ENCODE results near the gene MAGEB2.
A peak's percentile ranks its signal among the peaks of the same experiment; 100 is the strongest.
"Not testable (repeated sequence)": the region's sequence is repeated elsewhere in the genome, so short reads cannot be mapped to it uniquely, and the experiment has no call there.

The MAGEB2 gene, protein sequence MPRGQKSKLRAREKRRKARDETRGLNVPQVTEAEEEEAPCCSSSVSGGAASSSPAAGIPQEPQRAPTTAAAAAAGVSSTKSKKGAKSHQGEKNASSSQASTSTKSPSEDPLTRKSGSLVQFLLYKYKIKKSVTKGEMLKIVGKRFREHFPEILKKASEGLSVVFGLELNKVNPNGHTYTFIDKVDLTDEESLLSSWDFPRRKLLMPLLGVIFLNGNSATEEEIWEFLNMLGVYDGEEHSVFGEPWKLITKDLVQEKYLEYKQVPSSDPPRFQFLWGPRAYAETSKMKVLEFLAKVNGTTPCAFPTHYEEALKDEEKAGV

GRCh38 chrX:30215357-30215843, at the start of gene MAGEB2:
MAGEB2 (plus strand) TSS chrX:30215563; CDS start chrX:30218581, 3,018 bp downstream.
- no peak for FAIRE-seq

DNA sequence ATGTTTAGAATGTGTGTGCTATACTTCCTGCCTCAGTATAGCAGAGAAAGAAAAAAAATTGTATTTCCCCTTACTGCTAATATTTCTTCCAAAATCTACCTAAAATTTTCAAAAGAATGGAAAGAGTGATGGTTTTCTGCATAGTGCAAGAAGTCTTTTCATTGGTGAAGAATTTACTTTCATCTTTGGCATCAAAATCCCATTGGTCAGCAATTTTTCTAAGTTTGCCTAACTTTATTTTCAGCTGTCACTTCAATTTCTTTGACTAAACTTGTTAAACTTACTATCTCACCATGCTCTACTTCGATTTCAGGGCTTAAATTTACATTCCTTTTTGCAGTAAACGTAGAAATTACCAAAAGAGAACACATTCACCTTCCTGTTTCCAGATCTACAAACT, 44.5 kb upstream of the MAGEB2 start:
- FAIRE-seq: no peak

- FAIRE-seq: no peak
Measured at GRCh38 chrX:30181353-30181752, 34.0 kb upstream of the MAGEB2 start.

DNA sequence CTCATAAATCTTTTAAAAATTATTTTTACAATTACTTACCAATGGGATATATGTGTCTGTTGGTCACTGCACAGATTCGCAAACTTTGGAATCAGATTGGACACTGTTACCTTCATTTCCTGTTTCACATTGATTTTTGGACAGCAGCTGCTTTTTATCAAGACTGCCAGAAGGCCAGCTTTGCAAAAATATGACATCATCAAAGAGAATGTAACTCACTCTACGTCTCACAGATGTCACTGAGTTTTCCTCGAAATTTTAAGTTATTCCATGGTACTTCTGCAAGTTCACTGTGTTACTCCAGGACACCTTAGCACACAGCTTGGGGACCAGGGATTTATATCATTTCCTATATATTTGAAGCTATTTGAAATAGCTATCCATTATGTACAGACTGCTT, 31.8 kb upstream of the MAGEB2 start:
- FAIRE-seq: no peak

DNA sequence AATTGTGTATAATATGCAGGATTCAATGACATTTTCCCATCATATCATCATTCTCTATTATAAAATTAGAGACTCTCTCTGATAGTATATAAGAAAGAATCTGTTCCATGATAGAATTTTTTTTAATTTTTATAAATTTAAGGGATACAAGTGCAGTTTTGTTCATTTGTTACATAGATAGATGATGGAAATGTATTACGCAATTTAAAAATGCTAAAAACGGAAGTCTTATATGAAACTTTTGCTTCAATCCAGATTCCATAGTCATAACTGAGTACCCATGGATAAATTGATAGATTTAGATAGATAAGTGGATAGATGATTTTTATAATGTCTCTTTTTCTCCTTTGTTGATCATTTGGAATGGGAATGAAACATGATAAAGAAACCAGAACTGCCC, 24.9 kb upstream of the MAGEB2 start:
- FAIRE-seq: no peak

- not testable (repeated sequence) for FAIRE-seq
Measured at GRCh38 chrX:30193910-30194309, 21.5 kb upstream of the MAGEB2 start.

DNA sequence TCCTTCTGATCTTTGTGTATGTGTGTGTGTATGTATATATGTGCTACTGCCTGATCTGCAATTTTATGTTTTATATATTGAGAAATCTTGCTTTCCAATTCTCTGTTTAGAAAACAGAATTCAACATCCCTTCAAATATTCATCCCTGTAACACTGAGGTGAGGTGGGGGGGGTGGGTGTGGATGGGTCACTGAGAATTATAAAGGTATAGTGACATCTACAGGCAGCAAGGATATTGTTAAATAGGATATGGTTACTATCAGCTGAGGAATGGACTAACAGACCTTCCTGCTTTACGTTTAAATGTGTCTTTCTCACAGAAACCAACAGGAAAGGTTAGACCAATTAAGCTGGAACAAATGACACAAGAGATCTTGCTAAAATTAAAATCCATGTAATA, 19.0 kb upstream of the MAGEB2 start:
- no peak for FAIRE-seq

DNA sequence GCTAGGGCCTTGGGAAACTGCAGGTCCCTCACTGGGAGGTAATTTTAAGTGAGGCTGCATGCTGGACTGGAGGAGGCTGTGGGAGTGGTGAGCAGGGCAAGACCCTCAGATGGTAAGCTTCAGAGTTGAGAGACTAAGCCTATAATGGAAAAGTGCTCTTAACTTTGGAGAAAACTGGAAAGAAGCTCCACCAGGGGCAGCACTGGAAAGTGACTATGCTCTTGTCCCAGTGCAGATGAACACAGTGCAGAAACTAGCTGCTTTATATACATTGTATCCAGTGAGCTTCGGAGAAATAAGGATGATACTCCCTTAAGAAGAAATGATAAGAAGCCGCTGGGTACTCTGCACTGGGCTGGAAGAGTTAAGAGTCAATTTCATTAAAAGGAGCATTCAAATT, 3.2 kb upstream of the MAGEB2 start:
- no peak for FAIRE-seq

DNA sequence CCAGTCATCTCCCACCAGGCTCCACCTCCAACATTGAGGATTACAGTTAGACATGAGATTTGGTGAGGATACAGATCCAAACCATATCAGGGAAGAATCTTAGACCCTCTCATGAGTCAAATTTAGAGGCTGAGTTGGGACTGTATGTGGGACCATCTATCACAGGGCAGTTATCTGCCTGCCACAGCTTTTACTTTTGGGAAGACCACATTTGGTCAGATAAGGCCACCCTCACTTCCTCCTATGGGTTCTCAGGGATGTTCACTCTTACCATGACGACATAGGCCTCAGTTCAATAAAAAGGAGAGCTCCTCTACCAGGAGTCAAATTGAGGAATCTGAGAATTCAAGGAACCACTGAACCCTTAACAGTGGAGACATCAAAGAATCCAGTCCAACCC, 2.1 kb downstream of the MAGEB2 start:
- no peak for FAIRE-seq

GRCh38 chrX:30219372-30219771, 4.0 kb downstream of the MAGEB2 start:
- FAIRE-seq: no peak

GRCh38 chrX:30220661-30221060, 5.3 kb downstream of the MAGEB2 start:
- no peak for FAIRE-seq

GRCh38 chrX:30224536-30224935, 9.2 kb downstream of the MAGEB2 start:
- no peak for FAIRE-seq

DNA sequence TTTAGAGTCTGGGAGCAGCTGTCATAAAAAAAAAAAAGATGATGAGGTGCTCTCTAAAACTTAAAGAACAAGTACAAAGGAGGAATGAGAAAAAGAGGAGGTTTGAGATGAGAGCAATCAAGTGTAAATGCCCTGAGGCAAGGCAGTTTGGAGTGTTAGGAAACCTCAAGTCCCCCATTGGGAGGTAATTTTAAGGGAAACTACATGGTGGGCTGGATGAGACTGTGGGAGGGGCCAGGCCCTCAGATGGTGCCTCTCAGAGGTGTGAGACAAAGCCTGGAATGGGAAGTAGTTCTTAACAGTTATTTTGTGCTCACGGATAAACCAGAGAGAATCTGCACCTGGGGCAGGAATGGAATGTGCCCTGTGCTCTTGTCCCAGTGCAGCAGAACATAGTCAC, 13.2 kb downstream of the MAGEB2 start:
- no peak for FAIRE-seq

DNA sequence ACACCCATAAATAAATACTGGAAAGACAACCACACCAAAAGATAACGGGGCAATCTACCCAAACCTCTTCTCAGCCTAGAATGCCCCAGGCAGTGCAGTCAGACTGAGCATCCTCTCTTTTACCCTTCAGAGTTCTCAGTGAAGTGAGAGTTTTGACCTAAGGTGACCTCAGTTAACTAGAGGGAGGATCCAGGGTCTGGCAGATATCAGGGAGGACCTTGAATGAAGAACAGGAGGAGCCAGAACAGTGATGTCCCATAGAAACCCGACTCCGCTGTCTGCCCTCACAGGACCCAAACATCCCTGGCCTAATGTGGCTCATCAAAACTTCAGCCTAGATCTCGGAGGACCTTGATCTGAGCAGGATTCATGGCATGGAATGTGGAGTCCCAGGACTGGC, 15.0 kb downstream of the MAGEB2 start, which contains the start of gene MAGEB3:
Gene MAGEB3 (plus strand): TSS at position 263 of the 400 bp plus-strand sequence. CDS start 5,268 bp downstream, outside the sequence.
- FAIRE-seq: no peak

- FAIRE-seq: no peak
Measured at GRCh38 chrX:30241724-30242415, 26.5 kb downstream of the MAGEB2 start, which contains the start of gene MAGEB4. MAGEB4 (plus strand) TSS chrX:30242000; CDS start chrX:30242136, 136 bp downstream.

- FAIRE-seq: no peak
Measured at GRCh38 chrX:30246769-30247489, 31.6 kb downstream of the MAGEB2 start, which contains the start of gene MAGEB1. MAGEB1 (plus strand) TSS chrX:30247146; CDS start chrX:30250494, 3,348 bp downstream.

- FAIRE-seq: no peak
Measured at GRCh38 chrX:30248854-30249253, 33.5 kb downstream of the MAGEB2 start.

DNA sequence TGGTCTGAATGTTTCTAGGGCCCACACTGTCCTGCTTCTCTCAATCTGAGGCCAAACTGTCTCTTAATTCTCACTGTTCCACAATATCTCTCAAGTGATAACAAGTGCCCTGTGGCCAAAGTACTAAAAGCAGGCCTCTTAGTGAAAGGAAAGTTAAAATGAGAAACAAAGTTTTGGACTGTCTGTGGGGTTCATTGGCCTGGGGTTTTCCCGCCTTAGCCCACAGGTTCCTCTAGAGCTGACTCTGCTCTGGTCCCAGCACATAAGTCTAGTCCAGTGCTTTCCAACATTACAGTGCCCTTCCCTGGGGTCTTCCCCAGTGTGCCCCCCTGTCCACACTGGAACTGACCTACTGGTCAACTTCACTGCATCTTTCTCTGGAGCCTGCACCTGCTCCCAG, 37.9 kb downstream of the MAGEB2 start:
- no peak for FAIRE-seq

GRCh38 chrX:30259927-30260326, 44.6 kb downstream of the MAGEB2 start:
- no peak for FAIRE-seq

- no peak for FAIRE-seq
Measured at GRCh38 chrX:30261012-30261411, 45.6 kb downstream of the MAGEB2 start.

DNA sequence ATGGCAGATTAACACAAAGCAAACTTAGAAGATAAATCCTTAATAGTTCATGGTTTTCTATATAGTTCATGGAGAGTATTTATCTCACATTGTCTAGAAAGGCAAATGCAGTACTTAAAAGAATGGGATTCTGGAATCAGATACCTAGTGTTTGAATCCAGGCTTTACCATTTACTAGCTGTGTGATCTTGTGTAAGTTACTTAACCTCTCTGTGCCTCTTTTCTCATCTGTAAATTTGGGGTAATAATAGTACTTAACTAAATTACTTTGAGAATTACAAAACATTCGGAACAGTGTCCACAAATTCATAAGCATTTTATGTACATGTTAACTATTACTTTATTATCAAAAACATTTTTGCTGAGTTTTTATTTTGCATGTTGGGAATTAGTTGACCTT, 47.4 kb downstream of the MAGEB2 start:
- peak; percentile 58 for FAIRE-seq
